A673 (cell line): ENCODE results near the gene DIS3L2. TPM values are rescaled to one million over a fixed set of nuclear protein-coding genes. Genes with fewer than 3 reads are reported as not detected.

Source experiments
- BruUV-seq: library from RNA; stranded (reverse); fragments of 400-500 nt; replicated peaks from 2 replicates; lab custom pipeline; 2021; lab: Mats Ljungman, UMichigan
- CTCF ChIA-PET: fragments of 300-600 bp; sonication (Branson Sonifier 250); formaldehyde crosslinking; loops from one replicate; lab custom pipeline; 2022; ENCODE audit warnings: antibody characterized with exemption; lab: Charles Lee
- POLR2A ChIA-PET: fragments of 300-600 bp; sonication (Branson Sonifier 250); formaldehyde crosslinking; loops from one replicate; lab custom pipeline; 2022; ENCODE audit warnings: antibody characterized with exemption; ENCODE audit not compliant: low non-redundant PET; lab: Charles Lee
- DNase-seq: peaks from one replicate; pipeline ENCODE4 v3.0.0-alpha.2; 2015; ENCODE audit warnings: low spot score
- H3K27ac ChIP-seq: fragments of 200-600 bp; sonication (generic); 2 replicates; pipeline ENCODE4 v1.5.1; 2016; ENCODE audit warnings: mixed run types, low read depth, mild to moderate bottlenecking, mixed read lengths, antibody characterized with exemption, low read length; ENCODE audit not compliant: poor library complexity, severe bottlenecking
- H3K27me3 ChIP-seq: fragments of 200-600 bp; sonication (generic); replicated peaks from 2 replicates; pipeline ENCODE4 v1.6.1; 2017; ENCODE audit warnings: mixed run types, low read depth, mild to moderate bottlenecking, mixed read lengths, antibody characterized with exemption, low read length; ENCODE audit not compliant: insufficient read depth, poor library complexity
- H3K36me3 ChIP-seq: fragments of 200-600 bp; sonication (generic); 2 replicates; pipeline ENCODE4 v1.6.1; 2016; ENCODE audit warnings: mixed run types, mild to moderate bottlenecking, mixed read lengths, antibody characterized with exemption, low read length; ENCODE audit not compliant: insufficient read depth, poor library complexity, severe bottlenecking
- H3K4me1 ChIP-seq: fragments of 200-600 bp; sonication (generic); 2 replicates; pipeline ENCODE4 v1.6.1; 2017; ENCODE audit warnings: mixed run types, mild to moderate bottlenecking, mixed read lengths, antibody characterized with exemption, low read length; ENCODE audit not compliant: insufficient read depth, poor library complexity, severe bottlenecking
- H3K4me3 ChIP-seq: fragments of 200-600 bp; sonication (generic); 2 replicates; pipeline ENCODE4 v1.5.1; 2016; ENCODE audit warnings: low read depth, mixed run types, mild to moderate bottlenecking, mixed read lengths, low read length; ENCODE audit not compliant: poor library complexity, severe bottlenecking
- H3K9me3 ChIP-seq: fragments of 200-600 bp; sonication (generic); 2 replicates; pipeline ENCODE4 v1.6.1; 2016; ENCODE audit warnings: mixed run types, low read depth, mild to moderate bottlenecking, mixed read lengths, antibody characterized with exemption, low read length; ENCODE audit not compliant: poor library complexity, severe bottlenecking
- CTCF ChIP-seq: fragments of 300-800, 200-600 bp; sonication (generic); conservative IDR thresholded peaks from 2 replicates; pipeline ENCODE4 v1.5.1; 2017; ENCODE audit warnings: low read depth, mild to moderate bottlenecking, antibody characterized with exemption, low read length, moderate library complexity, mixed read lengths
- EZH2 ChIP-seq: fragments of 200-600 bp; sonication (generic); IDR thresholded peaks from 2 replicates; pipeline ENCODE4 v1.6.1; 2017; ENCODE audit warnings: borderline replicate concordance, low read depth, mild to moderate bottlenecking, mixed read lengths, antibody characterized with exemption, low read length; ENCODE audit not compliant: poor library complexity, severe bottlenecking
- intact Hi-C: fragments of 100-400 bp; cut with micrococcal nuclease; formaldehyde crosslinking; loops from one replicate; pipeline ENCODE4 v1.10.0; 2022; ENCODE audit not compliant: unreplicated experiment
- total RNA-seq: library from RNA; stranded (reverse); gene quantifications from 2 replicates; pipeline ENCODE4 v1.2.3, GENCODE V29; 2021

The DIS3L2 gene
- total RNA-seq, 1 experiment from 2014 or later = 38.7 TPM

DNA sequence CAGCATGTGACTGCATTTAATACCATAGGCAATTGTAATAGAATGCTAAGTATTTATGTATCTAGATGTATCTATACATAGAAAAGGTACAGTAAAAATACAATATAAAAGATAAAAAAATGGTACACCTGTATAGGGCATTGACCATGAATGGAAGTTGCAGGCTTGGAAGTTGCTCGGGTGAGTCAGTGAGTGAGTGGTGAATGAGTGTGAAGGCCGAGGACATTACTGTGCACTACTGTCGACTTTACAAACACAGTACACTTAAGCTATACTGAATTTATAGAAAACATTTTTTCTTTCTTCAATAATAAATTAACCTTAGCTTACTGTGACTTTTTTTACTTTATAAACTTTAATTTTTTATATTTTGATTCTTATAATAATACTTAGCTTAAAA lies 8.9 kb downstream of the DIS3L2 start:
- H3K36me3 ChIP-seq = peaks cover 4% of the 10 kb centered on the region
- H3K27me3 ChIP-seq = no peaks in the 10 kb centered on the region
- ChIA-PET CTCF (no interaction called here), POLR2A (no interaction called here)
- H3K27ac ChIP-seq = no peak overlapping the region
- no peak for DNase-seq
- no TSS peak for BruUV-seq
- intact Hi-C loops = no loop called here
- peaks cover 11% of the 10 kb centered on the region for H3K9me3 ChIP-seq
- H3K4me1 ChIP-seq = no peaks in the 10 kb centered on the region
- TF ChIP-seq CTCF = no peak
- no peak for TF ChIP-seq EZH2
- no peak overlapping the region for H3K4me3 ChIP-seq

GRCh38 chr2:231975001-231975400 lies 13.5 kb downstream of the DIS3L2 start:
- Histone ChIP-seq H3K36me3 (no peaks in the 10 kb centered on the region), H3K4me3 (no peak overlapping the region), H3K4me1 (no peaks in the 10 kb centered on the region), H3K27ac (no peak overlapping the region), H3K27me3 (no peaks in the 10 kb centered on the region), H3K9me3 (no peaks in the 10 kb centered on the region)
- intact Hi-C loops = no loop called here
- no peak for TF ChIP-seq CTCF
- TF ChIP-seq EZH2 = no peak
- ChIA-PET CTCF (no interaction called here), POLR2A (no interaction called here)
- BruUV-seq = no TSS peak
- DNase-seq = no peak

GRCh38 chr2:231977430-231977829 lies 15.9 kb downstream of the DIS3L2 start:
- BruUV-seq = no TSS peak
- CTCF ChIA-PET = no interaction called here
- Histone ChIP-seq H3K27ac (no peak overlapping the region), H3K4me1 (no peaks in the 10 kb centered on the region), H3K27me3 (no peaks in the 10 kb centered on the region), H3K36me3 (no peaks in the 10 kb centered on the region), H3K4me3 (no peak overlapping the region), H3K9me3 (no peaks in the 10 kb centered on the region)
- no peak for TF ChIP-seq EZH2
- no peak for TF ChIP-seq CTCF
- intact Hi-C loops = no loop called here
- DNase-seq = no peak
- POLR2A ChIA-PET = no interaction called here
